Measurements from ENCODE around the gene MEGF11. TPM values are rescaled to one million over a fixed set of nuclear protein-coding genes. Genes with fewer than 3 reads are reported as not detected.

MEGF11 gene
- polyA plus RNA-seq, 2 of the 4 experiments (the other 2 are of a cell fraction), result 0.25 to 0.31 TPM

- Histone ChIP-seq H3K4me1 (no peaks in the 10 kb centered on the region), H3K4me2 (no peak overlapping the region), H3K4me3 (no peak overlapping the region), H3K27ac (no peak overlapping the region), H3K9me3 (no peaks in the 10 kb centered on the region)
- 66% methylated on average over 7 of the region's 14 CpGs for WGBS (ENCODE audit: missing lambda C conversion rate)
- POLR2A ChIA-PET, result no interaction called here
- no peak for FAIRE-seq
- no peak for DNase-seq (ENCODE audit: low read depth in 1 of 2, low spot score in 1 of 2)
- CTCF ChIA-PET, result interaction anchor here (3.4 kb wide), 1 partner anchor 14 kb away, joined by 13 read pairs; no protein-coding TSS in a partner anchor
- ATAC-seq, result no peak; a peak in 1 of 6 replicates
- TF ChIP-seq, protein P1, sequence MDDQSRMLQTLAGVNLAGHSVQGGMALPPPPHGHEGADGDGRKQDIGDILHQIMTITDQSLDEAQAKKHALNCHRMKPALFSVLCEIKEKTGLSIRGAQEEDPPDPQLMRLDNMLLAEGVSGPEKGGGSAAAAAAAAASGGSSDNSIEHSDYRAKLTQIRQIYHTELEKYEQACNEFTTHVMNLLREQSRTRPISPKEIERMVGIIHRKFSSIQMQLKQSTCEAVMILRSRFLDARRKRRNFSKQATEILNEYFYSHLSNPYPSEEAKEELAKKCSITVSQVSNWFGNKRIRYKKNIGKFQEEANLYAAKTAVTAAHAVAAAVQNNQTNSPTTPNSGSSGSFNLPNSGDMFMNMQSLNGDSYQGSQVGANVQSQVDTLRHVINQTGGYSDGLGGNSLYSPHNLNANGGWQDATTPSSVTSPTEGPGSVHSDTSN (IDR thresholded peaks at IDR 0.05), result no peak
- TF ChIP-seq CTCF (IDR thresholded peaks at IDR 0.05), result no peak
- no peak for TF ChIP-seq SREBF2 (IDR thresholded peaks at IDR 0.05)
- TF ChIP-seq ZSCAN20 (CRISPR knock-in tag; IDR thresholded peaks at IDR 0.05), result no peak
These were observed 288.6 kb downstream of the MEGF11 start for GRCh38 chr15:65964792-65965433.

DNA sequence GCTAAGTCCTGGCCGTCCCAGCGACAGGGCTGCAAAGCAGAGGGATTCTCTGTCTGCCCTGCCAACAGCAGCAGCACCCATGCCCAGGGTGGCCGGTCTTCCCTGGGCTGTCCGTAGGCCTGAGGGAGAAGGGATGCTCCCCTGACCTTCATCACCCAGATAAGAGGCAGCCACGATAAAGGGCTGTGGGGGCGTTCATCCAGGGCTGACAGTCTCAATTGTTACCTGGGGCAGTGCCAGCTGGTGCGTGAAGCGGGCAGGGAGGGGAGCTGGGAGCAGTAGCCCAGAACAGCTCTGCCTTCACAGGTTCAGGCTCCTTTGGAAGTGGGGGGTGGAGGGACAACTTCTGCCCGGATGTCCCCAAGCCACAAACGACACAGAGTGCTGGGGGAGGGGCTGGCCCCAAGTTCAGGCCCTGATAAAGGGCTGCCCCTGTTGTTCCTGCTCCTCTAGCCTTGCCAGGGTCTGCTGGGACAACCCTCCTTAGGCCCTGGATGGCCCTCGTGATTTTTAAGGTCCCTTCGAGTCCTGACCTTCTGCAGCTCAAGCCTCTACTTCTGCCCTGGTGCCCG is 289.6 kb downstream of the MEGF11 start:
- CTCF ChIA-PET, result interaction anchor here (0.6 to 3.4 kb wide), 6 partner anchors 15 to 325 kb away, joined by 3 to 13 read pairs (median 3); no protein-coding TSS in a partner anchor
- Histone ChIP-seq H3K4me2 (no peak overlapping the region), H3K4me3 (no peak overlapping the region), H3K27ac (no peak overlapping the region), H3K9me3 (no peaks in the 10 kb centered on the region), H3K4me1 (no peaks in the 10 kb centered on the region)
- FAIRE-seq (no peak), ATAC-seq (peak; percentile 9 to 16; a peak in 1 of 6 replicates), DNase-seq (ENCODE audit: low read depth in 1 of 2, low spot score in 1 of 2) (no peak)
- TF ChIP-seq HOXB13 (CRISPR knock-in tag; IDR thresholded peaks at IDR 0.05; ENCODE audit: low read depth) (no peak), CTCF (IDR thresholded peaks at IDR 0.05) (no peak), POLR2A (IDR thresholded peaks at IDR 0.05; ENCODE audit: low read length) (no peak), SMC3 (IDR thresholded peaks at IDR 0.05) (no peak), FOSL2 (IDR thresholded peaks at IDR 0.05) (no peak), FOSL2 (CRISPR knock-in tag; IDR thresholded peaks at IDR 0.05) (no peak), USF2 (IDR thresholded peaks at IDR 0.05) (no peak), MYC (IDR thresholded peaks at IDR 0.05; ENCODE audit: borderline replicate concordance, low read length) (no peak), POLR2AphosphoS2 (conservative IDR thresholded peaks at IDR 0.05; ENCODE audit: low read length) (no peak), ELK1 (IDR thresholded peaks at IDR 0.05; ENCODE audit: low read depth, low read length) (no peak), HOXB5 (CRISPR knock-in tag; IDR thresholded peaks at IDR 0.05) (no peak), CHD4 (IDR thresholded peaks at IDR 0.05; ENCODE audit: borderline replicate concordance) (no peak)
- TF ChIP-seq, protein P2, sequence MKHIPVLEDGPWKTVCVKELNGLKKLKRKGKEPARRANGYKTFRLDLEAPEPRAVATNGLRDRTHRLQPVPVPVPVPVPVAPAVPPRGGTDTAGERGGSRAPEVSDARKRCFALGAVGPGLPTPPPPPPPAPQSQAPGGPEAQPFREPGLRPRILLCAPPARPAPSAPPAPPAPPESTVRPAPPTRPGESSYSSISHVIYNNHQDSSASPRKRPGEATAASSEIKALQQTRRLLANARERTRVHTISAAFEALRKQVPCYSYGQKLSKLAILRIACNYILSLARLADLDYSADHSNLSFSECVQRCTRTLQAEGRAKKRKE (CRISPR knock-in tag; IDR thresholded peaks at IDR 0.05; ENCODE audit: low read depth), result no peak
- POLR2A ChIA-PET, result no interaction called here
- 55% methylated on average over 13 of the region's 13 CpGs for WGBS (ENCODE audit: missing lambda C conversion rate)
